ENCODE measurements around the gene MACROD2.
"Not testable (repeated sequence)": the region's sequence is repeated elsewhere in the genome, so short reads cannot be mapped to it uniquely, and the experiment has no call there.

The MACROD2 gene

DNA sequence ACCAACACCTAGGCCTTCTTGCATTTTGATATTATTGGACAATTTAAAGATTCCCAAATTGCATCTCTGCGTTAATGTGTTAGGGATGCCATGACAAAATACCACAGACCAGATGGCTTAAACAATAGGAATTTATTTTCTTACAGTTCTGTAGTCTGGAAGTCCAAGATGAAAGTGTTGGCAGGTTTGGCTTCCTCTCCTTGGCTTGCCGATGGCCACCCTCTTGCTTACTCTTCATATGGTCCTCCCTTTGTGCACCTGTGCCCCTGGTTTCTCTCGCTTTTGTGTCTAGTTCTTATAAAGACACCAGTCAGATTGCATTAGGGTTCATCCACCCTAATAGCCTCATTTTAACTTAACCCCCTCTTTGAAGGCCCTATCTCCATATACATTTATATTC lies 1184.5 kb downstream of the MACROD2 start:
- no peaks in the 10 kb centered on the region for H3K4me1 Mint-ChIP-seq (ENCODE audit: low read depth)
- H3K9me3 Mint-ChIP-seq = peaks cover 6% of the 10 kb centered on the region
- H3K27ac Mint-ChIP-seq = no peak overlapping the region
- no peak overlapping the region for H3K4me3 Mint-ChIP-seq
- H3K36me3 Mint-ChIP-seq (ENCODE audit: low read depth) = no peaks in the 10 kb centered on the region
- no peaks in the 10 kb centered on the region for H3K27me3 Mint-ChIP-seq

GRCh38 chr20:15185322-15185721 lies 1190.0 kb downstream of the MACROD2 start:
- Mint-ChIP-seq H3K27me3 (no peaks in the 10 kb centered on the region), H3K4me1 (ENCODE audit: low read depth) (no peaks in the 10 kb centered on the region), H3K9me3 (peaks cover 6% of the 10 kb centered on the region), H3K4me3 (no peak overlapping the region), H3K36me3 (ENCODE audit: low read depth) (no peaks in the 10 kb centered on the region), H3K27ac (no peak overlapping the region)

GRCh38 chr20:15185913-15186312 lies 1190.6 kb downstream of the MACROD2 start:
- Mint-ChIP-seq H3K4me1 (ENCODE audit: low read depth) (no peaks in the 10 kb centered on the region), H3K27ac (no peak overlapping the region), H3K36me3 (ENCODE audit: low read depth) (no peaks in the 10 kb centered on the region), H3K4me3 (no peak overlapping the region), H3K27me3 (no peaks in the 10 kb centered on the region), H3K9me3 (peaks cover 6% of the 10 kb centered on the region)

DNA sequence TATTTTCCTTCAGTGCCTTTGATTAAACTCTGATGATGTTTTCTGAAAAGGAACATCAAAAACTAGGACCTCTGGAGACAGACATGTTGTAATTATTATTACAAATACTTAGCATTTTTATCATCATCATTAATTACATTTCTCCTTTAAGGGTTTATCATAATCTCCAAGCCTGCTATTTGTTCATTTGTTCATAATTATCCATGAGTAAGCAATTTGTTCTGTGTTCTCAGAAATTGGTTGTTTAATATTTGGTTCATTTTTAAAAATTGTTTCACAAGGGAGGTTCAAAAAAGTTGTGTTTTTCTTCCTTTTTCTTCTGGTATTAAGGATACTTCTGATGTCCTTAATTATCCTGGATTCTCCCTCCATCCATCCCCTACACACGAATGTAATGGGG lies 1192.3 kb downstream of the MACROD2 start:
- H3K27me3 Mint-ChIP-seq = no peaks in the 10 kb centered on the region
- no peaks in the 10 kb centered on the region for H3K36me3 Mint-ChIP-seq (ENCODE audit: low read depth)
- no peaks in the 10 kb centered on the region for H3K4me1 Mint-ChIP-seq (ENCODE audit: low read depth)
- no peak overlapping the region for H3K4me3 Mint-ChIP-seq
- peaks cover 5% of the 10 kb centered on the region for H3K9me3 Mint-ChIP-seq
- no peak overlapping the region for H3K27ac Mint-ChIP-seq

DNA sequence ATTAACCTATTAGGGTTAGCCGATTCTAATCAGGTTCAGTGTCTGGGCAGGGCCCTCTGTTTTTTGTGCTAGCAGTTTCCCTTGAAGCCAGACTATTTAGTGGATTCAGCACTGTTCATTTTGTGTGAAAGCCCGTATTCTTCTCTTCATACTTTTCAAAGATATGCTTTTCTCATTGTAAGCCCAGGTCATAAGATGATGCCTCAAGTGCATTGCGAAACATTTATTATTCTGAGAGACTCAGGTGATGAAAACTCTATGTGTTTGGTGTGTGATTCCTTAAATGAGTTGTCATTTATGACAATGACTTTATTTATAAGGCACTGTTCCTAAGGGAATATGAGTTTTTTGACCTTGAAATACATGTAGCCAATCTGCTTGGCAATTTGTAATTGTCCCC lies 1193.1 kb downstream of the MACROD2 start:
- no peaks in the 10 kb centered on the region for H3K36me3 Mint-ChIP-seq (ENCODE audit: low read depth)
- H3K27me3 Mint-ChIP-seq = no peaks in the 10 kb centered on the region
- H3K9me3 Mint-ChIP-seq = no peaks in the 10 kb centered on the region
- no peak overlapping the region for H3K27ac Mint-ChIP-seq
- no peaks in the 10 kb centered on the region for H3K4me1 Mint-ChIP-seq (ENCODE audit: low read depth)
- no peak overlapping the region for H3K4me3 Mint-ChIP-seq

- Mint-ChIP-seq H3K4me1 (ENCODE audit: low read depth) (no peaks in the 10 kb centered on the region), H3K27ac (no peak overlapping the region), H3K27me3 (no peaks in the 10 kb centered on the region), H3K9me3 (peaks cover 4% of the 10 kb centered on the region), H3K36me3 (ENCODE audit: low read depth) (no peaks in the 10 kb centered on the region), H3K4me3 (no peak overlapping the region)
These were observed 1195.9 kb downstream of the MACROD2 start for GRCh38 chr20:15191082-15191723.

DNA sequence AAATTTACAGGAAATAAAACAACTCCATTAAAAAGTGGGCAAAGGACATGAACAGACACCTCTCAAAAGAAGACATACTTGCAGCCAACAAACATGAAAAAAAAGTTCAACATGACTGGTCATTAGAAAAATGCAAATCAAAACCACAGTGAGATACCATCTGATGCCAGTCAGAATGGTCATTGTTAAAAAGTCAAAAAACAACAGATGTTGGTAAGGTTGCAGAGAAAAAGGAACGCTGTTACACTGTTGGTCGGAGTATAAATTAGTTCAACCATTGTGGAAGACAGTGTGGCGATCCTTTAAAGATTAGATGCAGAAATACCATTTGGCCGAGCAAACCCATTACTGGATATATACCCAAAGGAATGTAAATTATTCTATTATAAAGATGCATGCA lies 1200.1 kb downstream of the MACROD2 start:
- H3K27ac Mint-ChIP-seq = no peak overlapping the region
- no peak overlapping the region for H3K4me3 Mint-ChIP-seq

GRCh38 chr20:15196547-15197255 lies 1201.4 kb downstream of the MACROD2 start:
- H3K27me3 Mint-ChIP-seq = no peaks in the 10 kb centered on the region
- no peaks in the 10 kb centered on the region for H3K4me1 Mint-ChIP-seq (ENCODE audit: low read depth)
- peaks cover 5% of the 10 kb centered on the region for H3K9me3 Mint-ChIP-seq
- H3K36me3 Mint-ChIP-seq (ENCODE audit: low read depth) = no peaks in the 10 kb centered on the region
- no peak overlapping the region for H3K4me3 Mint-ChIP-seq
- no peak overlapping the region for H3K27ac Mint-ChIP-seq

More for the DNA sequence above, 1200.1 kb downstream of the MACROD2 start:
- peaks cover 4% of the 10 kb centered on the region for H3K9me3 Mint-ChIP-seq
- H3K4me1 Mint-ChIP-seq (ENCODE audit: low read depth) = no peaks in the 10 kb centered on the region
- H3K36me3 Mint-ChIP-seq (ENCODE audit: low read depth) = no peaks in the 10 kb centered on the region
- no peaks in the 10 kb centered on the region for H3K27me3 Mint-ChIP-seq

DNA sequence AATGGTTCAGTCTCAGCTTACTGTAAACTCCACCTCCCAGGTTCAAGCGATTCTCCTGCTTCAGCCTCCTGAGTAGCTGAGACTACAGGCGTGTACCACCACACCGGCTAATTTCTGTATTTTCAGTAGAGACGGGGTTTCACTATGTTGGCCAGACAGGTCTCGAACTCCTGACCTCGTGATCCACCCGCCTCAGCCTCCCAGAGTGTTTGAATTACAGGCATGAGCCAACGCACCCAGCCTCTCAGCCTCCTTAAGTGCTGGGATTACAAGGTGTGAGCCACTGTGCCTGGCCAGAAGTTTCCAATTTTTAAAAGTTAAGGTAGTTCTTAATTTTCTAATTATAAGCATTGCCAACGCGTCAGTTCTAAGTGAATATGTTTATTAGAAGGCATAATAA lies 1202.7 kb downstream of the MACROD2 start:
- H3K27ac Mint-ChIP-seq; H3K4me3 Mint-ChIP-seq; H3K27me3 Mint-ChIP-seq; H3K36me3 Mint-ChIP-seq (ENCODE audit: low read depth); H3K4me1 Mint-ChIP-seq (ENCODE audit: low read depth): not testable (repeated sequence)
- H3K9me3 Mint-ChIP-seq = peaks cover 16% of the 10 kb centered on the region

- peaks cover 18% of the 10 kb centered on the region for H3K9me3 Mint-ChIP-seq
- no peaks in the 10 kb centered on the region for H3K36me3 Mint-ChIP-seq (ENCODE audit: low read depth)
- H3K27me3 Mint-ChIP-seq = no peaks in the 10 kb centered on the region
- no peak overlapping the region for H3K27ac Mint-ChIP-seq
- no peaks in the 10 kb centered on the region for H3K4me1 Mint-ChIP-seq (ENCODE audit: low read depth)
- H3K4me3 Mint-ChIP-seq = no peak overlapping the region
These were observed 1204.4 kb downstream of the MACROD2 start for GRCh38 chr20:15199698-15200097.

GRCh38 chr20:15200147-15200565 lies 1204.8 kb downstream of the MACROD2 start:
- no peaks in the 10 kb centered on the region for H3K36me3 Mint-ChIP-seq (ENCODE audit: low read depth)
- no peak overlapping the region for H3K27ac Mint-ChIP-seq
- no peak overlapping the region for H3K4me3 Mint-ChIP-seq
- H3K4me1 Mint-ChIP-seq (ENCODE audit: low read depth) = no peaks in the 10 kb centered on the region
- H3K27me3 Mint-ChIP-seq = no peaks in the 10 kb centered on the region
- H3K9me3 Mint-ChIP-seq = peaks cover 18% of the 10 kb centered on the region

- Mint-ChIP-seq H3K27me3 (no peaks in the 10 kb centered on the region), H3K4me3 (no peak overlapping the region), H3K36me3 (ENCODE audit: low read depth) (no peaks in the 10 kb centered on the region), H3K27ac (no peak overlapping the region), H3K9me3 (peaks cover 14% of the 10 kb centered on the region), H3K4me1 (ENCODE audit: low read depth) (no peaks in the 10 kb centered on the region)
These were observed 1206.3 kb downstream of the MACROD2 start for GRCh38 chr20:15201602-15202001.

- H3K36me3 Mint-ChIP-seq (ENCODE audit: low read depth) = no peaks in the 10 kb centered on the region
- H3K9me3 Mint-ChIP-seq = peaks cover 20% of the 10 kb centered on the region
- no peak overlapping the region for H3K4me3 Mint-ChIP-seq
- no peaks in the 10 kb centered on the region for H3K4me1 Mint-ChIP-seq (ENCODE audit: low read depth)
- H3K27ac Mint-ChIP-seq = no peak overlapping the region
- H3K27me3 Mint-ChIP-seq = no peaks in the 10 kb centered on the region
These were observed 1208.9 kb downstream of the MACROD2 start for GRCh38 chr20:15204234-15204633.

- Mint-ChIP-seq H3K4me3 (no peak overlapping the region), H3K36me3 (ENCODE audit: low read depth) (no peaks in the 10 kb centered on the region), H3K27me3 (no peaks in the 10 kb centered on the region), H3K4me1 (ENCODE audit: low read depth) (no peaks in the 10 kb centered on the region), H3K27ac (no peak overlapping the region), H3K9me3 (peaks cover 20% of the 10 kb centered on the region)
These were observed 1209.7 kb downstream of the MACROD2 start for GRCh38 chr20:15205028-15205427.

GRCh38 chr20:15205719-15206118 lies 1210.4 kb downstream of the MACROD2 start:
- H3K27me3 Mint-ChIP-seq = no peaks in the 10 kb centered on the region
- no peak overlapping the region for H3K27ac Mint-ChIP-seq
- H3K9me3 Mint-ChIP-seq = peaks cover 20% of the 10 kb centered on the region
- no peak overlapping the region for H3K4me3 Mint-ChIP-seq
- H3K36me3 Mint-ChIP-seq (ENCODE audit: low read depth) = no peaks in the 10 kb centered on the region
- H3K4me1 Mint-ChIP-seq (ENCODE audit: low read depth) = no peaks in the 10 kb centered on the region

DNA sequence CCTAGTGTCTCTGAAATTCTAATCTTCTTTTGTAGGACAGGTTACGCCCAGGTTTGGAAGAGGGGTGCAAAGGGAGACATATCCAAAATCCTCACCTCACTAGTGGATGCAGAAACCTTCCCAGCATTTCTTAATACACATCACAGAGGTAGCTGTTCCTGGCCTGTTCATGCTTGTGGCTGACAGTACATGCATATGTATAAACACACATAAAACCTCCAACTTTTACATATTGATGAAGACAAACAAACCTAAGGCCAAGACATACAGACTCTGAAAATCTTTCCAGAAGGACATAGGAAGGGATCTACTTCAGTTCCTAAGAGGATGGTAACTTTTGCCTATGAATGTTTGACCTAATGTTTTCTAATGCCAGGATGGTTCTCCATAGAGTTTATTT lies 1214.2 kb downstream of the MACROD2 start:
- Mint-ChIP-seq H3K27me3 (no peaks in the 10 kb centered on the region), H3K27ac (no peak overlapping the region)

More for the DNA sequence above, 1214.2 kb downstream of the MACROD2 start:
- peaks cover 21% of the 10 kb centered on the region for H3K9me3 Mint-ChIP-seq
- no peak overlapping the region for H3K4me3 Mint-ChIP-seq
- H3K4me1 Mint-ChIP-seq (ENCODE audit: low read depth) = no peaks in the 10 kb centered on the region
- no peaks in the 10 kb centered on the region for H3K36me3 Mint-ChIP-seq (ENCODE audit: low read depth)
